ENCODE data around the gene PRDM15.

PRDM15 gene

GRCh38 chr21:41863439-41863740 lies 15.8 kb downstream of the PRDM15 start:
- no peak for DNase-seq

- no peak for DNase-seq
Observed at GRCh38 chr21:41861987-41862386, 17.2 kb downstream of the PRDM15 start.

GRCh38 chr21:41861255-41861654 lies 17.9 kb downstream of the PRDM15 start:
- DNase-seq: no peak

GRCh38 chr21:41859297-41859980 lies 19.7 kb downstream of the PRDM15 start:
- no peak for DNase-seq

GRCh38 chr21:41858466-41859296 lies 20.5 kb downstream of the PRDM15 start:
- DNase-seq: no peak

GRCh38 chr21:41857771-41858300 lies 21.3 kb downstream of the PRDM15 start:
- DNase-seq: no peak

- no peak for DNase-seq
Observed at GRCh38 chr21:41856572-41856971, 22.6 kb downstream of the PRDM15 start.

- no peak for DNase-seq
Observed at GRCh38 chr21:41854426-41854995, 24.6 kb downstream of the PRDM15 start.

- no peak for DNase-seq
Observed at GRCh38 chr21:41852929-41853320, 26.2 kb downstream of the PRDM15 start.

GRCh38 chr21:41852151-41852928 lies 26.8 kb downstream of the PRDM15 start:
- no peak for DNase-seq

GRCh38 chr21:41851090-41851790 lies 27.9 kb downstream of the PRDM15 start:
- DNase-seq: no peak

- no peak for DNase-seq
Observed at GRCh38 chr21:41850085-41850484, 29.1 kb downstream of the PRDM15 start.

- DNase-seq: no peak
Observed at GRCh38 chr21:41848958-41849580, 30.1 kb downstream of the PRDM15 start.

GRCh38 chr21:41848533-41848932 lies 30.6 kb downstream of the PRDM15 start:
- DNase-seq: no peak

GRCh38 chr21:41847066-41847804 lies 31.9 kb downstream of the PRDM15 start:
- no peak for DNase-seq

GRCh38 chr21:41846536-41846935 lies 32.6 kb downstream of the PRDM15 start:
- DNase-seq: no peak

- DNase-seq: no peak
Observed at GRCh38 chr21:41846033-41846317, 33.2 kb downstream of the PRDM15 start.

- no peak for DNase-seq
Observed at GRCh38 chr21:41845310-41846032, 33.7 kb downstream of the PRDM15 start.

GRCh38 chr21:41843584-41843983 lies 35.6 kb downstream of the PRDM15 start:
- DNase-seq: no peak

- no peak for DNase-seq
Observed at GRCh38 chr21:41840880-41841279, 38.3 kb downstream of the PRDM15 start.

Measured in right forelimb (tissue), 1 donor.